ENCODE data around the gene NCOA5. TPM values are rescaled to one million over a fixed set of nuclear protein-coding genes. Genes with fewer than 3 reads are reported as not detected.
A peak's percentile ranks its signal among the peaks of the same experiment; 100 is the strongest.

The NCOA5 gene
- total and polyA plus RNA-seq, 9 of the 15 experiments (the other 6 are each of a cell fraction or from before 2014, with no cell fraction given), result 3.9 to 22.8 (median 13.8) TPM

DNA sequence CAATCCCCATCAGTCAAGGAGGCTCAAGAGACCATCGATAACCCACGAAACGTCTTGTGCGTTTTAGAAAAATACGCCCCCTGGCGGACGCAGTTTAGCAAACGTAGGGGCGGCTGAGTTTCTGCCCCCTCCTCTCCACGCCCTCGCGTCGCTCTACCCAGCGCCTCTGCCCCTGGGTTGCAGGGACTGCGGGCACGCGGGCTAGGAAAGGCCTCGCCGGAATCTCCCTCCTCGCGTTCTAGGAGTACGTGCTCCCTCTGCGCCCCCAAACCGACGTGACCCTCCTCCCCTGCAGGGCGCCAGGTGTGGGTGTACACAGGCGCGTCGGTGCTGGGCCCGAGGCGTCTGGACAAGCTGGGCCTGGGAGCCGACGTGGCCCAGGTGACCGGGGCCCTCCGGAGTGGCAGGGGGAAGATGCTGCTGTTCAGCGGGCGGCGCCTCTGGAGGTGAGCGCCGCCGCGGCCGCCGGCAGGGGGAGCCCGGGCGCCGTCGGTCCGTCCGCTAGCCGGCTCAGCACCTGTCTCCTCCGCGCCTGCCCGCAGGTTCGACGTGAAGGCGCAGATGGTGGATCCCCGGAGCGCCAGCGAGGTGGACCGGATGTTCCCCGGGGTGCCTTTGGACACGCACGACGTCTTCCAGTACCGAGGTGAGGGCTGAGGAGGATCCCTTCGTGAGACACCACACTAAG is 75.8 kb downstream of the NCOA5 start (continued):
- peak; percentile 66 for TF ChIP-seq U2AF1 (optimal IDR thresholded peaks at IDR 0.05; ENCODE audit: low read depth, low read length)
- no peak for TF ChIP-seq ARHGAP35 (IDR thresholded peaks at IDR 0.05; ENCODE audit: partially characterized antibody)
- peak; percentile 39; the same call in 1 of the 2 replicates for TF ChIP-seq ETV1 (tag; conservative IDR thresholded peaks at IDR 0.05; ENCODE audit: low read depth)
- 0 out of 2 replicates have a peak, but pooled peaks have one; percentile 23 for TF ChIP-seq ZFX (CRISPR knock-in tag; IDR thresholded peaks at IDR 0.05)
- TF ChIP-seq ZC3H11A (IDR thresholded peaks at IDR 0.05; ENCODE audit: low read depth, low read length), result no peak
- TF ChIP-seq, protein P1, sequence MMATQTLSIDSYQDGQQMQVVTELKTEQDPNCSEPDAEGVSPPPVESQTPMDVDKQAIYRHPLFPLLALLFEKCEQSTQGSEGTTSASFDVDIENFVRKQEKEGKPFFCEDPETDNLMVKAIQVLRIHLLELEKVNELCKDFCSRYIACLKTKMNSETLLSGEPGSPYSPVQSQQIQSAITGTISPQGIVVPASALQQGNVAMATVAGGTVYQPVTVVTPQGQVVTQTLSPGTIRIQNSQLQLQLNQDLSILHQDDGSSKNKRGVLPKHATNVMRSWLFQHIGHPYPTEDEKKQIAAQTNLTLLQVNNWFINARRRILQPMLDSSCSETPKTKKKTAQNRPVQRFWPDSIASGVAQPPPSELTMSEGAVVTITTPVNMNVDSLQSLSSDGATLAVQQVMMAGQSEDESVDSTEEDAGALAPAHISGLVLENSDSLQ (IDR thresholded peaks at IDR 0.05), result peak; percentile 55
- no peak for TF ChIP-seq CBFB (CRISPR knock-in tag; IDR thresholded peaks at IDR 0.05)
- TF ChIP-seq FIP1L1 (IDR thresholded peaks at IDR 0.05; ENCODE audit: low read depth, low read length, poor library complexity, severe bottlenecking), result peak; percentile 83
- TF ChIP-seq RBBP5 (IDR thresholded peaks at IDR 0.05; ENCODE audit: borderline replicate concordance, insufficient read depth, low read length, poor library complexity, severe bottlenecking), result peak; percentile 37
- peak; percentile 40 to 66; a peak in 3 of 4 replicates for TF ChIP-seq RAD21 (CRISPR knock-in tag; conservative IDR thresholded peaks at IDR 0.05 in 1 of 2, IDR thresholded peaks at IDR 0.05 in 1 of 2)
- TF ChIP-seq, protein P2, sequence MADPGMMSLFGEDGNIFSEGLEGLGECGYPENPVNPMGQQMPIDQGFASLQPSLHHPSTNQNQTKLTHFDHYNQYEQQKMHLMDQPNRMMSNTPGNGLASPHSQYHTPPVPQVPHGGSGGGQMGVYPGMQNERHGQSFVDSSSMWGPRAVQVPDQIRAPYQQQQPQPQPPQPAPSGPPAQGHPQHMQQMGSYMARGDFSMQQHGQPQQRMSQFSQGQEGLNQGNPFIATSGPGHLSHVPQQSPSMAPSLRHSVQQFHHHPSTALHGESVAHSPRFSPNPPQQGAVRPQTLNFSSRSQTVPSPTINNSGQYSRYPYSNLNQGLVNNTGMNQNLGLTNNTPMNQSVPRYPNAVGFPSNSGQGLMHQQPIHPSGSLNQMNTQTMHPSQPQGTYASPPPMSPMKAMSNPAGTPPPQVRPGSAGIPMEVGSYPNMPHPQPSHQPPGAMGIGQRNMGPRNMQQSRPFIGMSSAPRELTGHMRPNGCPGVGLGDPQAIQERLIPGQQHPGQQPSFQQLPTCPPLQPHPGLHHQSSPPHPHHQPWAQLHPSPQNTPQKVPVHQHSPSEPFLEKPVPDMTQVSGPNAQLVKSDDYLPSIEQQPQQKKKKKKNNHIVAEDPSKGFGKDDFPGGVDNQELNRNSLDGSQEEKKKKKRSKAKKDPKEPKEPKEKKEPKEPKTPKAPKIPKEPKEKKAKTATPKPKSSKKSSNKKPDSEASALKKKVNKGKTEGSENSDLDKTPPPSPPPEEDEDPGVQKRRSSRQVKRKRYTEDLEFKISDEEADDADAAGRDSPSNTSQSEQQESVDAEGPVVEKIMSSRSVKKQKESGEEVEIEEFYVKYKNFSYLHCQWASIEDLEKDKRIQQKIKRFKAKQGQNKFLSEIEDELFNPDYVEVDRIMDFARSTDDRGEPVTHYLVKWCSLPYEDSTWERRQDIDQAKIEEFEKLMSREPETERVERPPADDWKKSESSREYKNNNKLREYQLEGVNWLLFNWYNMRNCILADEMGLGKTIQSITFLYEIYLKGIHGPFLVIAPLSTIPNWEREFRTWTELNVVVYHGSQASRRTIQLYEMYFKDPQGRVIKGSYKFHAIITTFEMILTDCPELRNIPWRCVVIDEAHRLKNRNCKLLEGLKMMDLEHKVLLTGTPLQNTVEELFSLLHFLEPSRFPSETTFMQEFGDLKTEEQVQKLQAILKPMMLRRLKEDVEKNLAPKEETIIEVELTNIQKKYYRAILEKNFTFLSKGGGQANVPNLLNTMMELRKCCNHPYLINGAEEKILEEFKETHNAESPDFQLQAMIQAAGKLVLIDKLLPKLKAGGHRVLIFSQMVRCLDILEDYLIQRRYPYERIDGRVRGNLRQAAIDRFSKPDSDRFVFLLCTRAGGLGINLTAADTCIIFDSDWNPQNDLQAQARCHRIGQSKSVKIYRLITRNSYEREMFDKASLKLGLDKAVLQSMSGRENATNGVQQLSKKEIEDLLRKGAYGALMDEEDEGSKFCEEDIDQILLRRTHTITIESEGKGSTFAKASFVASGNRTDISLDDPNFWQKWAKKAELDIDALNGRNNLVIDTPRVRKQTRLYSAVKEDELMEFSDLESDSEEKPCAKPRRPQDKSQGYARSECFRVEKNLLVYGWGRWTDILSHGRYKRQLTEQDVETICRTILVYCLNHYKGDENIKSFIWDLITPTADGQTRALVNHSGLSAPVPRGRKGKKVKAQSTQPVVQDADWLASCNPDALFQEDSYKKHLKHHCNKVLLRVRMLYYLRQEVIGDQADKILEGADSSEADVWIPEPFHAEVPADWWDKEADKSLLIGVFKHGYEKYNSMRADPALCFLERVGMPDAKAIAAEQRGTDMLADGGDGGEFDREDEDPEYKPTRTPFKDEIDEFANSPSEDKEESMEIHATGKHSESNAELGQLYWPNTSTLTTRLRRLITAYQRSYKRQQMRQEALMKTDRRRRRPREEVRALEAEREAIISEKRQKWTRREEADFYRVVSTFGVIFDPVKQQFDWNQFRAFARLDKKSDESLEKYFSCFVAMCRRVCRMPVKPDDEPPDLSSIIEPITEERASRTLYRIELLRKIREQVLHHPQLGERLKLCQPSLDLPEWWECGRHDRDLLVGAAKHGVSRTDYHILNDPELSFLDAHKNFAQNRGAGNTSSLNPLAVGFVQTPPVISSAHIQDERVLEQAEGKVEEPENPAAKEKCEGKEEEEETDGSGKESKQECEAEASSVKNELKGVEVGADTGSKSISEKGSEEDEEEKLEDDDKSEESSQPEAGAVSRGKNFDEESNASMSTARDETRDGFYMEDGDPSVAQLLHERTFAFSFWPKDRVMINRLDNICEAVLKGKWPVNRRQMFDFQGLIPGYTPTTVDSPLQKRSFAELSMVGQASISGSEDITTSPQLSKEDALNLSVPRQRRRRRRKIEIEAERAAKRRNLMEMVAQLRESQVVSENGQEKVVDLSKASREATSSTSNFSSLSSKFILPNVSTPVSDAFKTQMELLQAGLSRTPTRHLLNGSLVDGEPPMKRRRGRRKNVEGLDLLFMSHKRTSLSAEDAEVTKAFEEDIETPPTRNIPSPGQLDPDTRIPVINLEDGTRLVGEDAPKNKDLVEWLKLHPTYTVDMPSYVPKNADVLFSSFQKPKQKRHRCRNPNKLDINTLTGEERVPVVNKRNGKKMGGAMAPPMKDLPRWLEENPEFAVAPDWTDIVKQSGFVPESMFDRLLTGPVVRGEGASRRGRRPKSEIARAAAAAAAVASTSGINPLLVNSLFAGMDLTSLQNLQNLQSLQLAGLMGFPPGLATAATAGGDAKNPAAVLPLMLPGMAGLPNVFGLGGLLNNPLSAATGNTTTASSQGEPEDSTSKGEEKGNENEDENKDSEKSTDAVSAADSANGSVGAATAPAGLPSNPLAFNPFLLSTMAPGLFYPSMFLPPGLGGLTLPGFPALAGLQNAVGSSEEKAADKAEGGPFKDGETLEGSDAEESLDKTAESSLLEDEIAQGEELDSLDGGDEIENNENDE (IDR thresholded peaks at IDR 0.05; ENCODE audit: low read depth, low read length), result no peak
- no peak for TF ChIP-seq SRSF7 (optimal IDR thresholded peaks at IDR 0.05; ENCODE audit: low read depth, low read length)
- no peak for TF ChIP-seq ZNF121 (CRISPR knock-in tag; conservative IDR thresholded peaks at IDR 0.05)
- peak; percentile 22; the same call in 1 of the 2 replicates for TF ChIP-seq ATF7 (IDR thresholded peaks at IDR 0.05)
